IPS-15b (cell line): ENCODE results near the gene AIFM3.

Source experiments
- H3K27me3 ChIP-seq: one replicate; pipeline ENCODE4 v1.6.1; 2013; ENCODE audit warnings: low read length; ENCODE audit not compliant: control insufficient read depth, insufficient read depth
- H3K36me3 ChIP-seq: one replicate; pipeline ENCODE4 v1.6.1; 2013; ENCODE audit warnings: low read length; ENCODE audit not compliant: control insufficient read depth, insufficient read depth
- H3K4me1 ChIP-seq: one replicate; pipeline ENCODE4 v1.6.1; 2013; ENCODE audit warnings: mild to moderate bottlenecking, low read length; ENCODE audit not compliant: control insufficient read depth, insufficient read depth
- H3K4me3 ChIP-seq: one replicate; pipeline ENCODE4 v1.5.1; 2013; ENCODE audit warnings: low read depth, low read length
- H3K9ac ChIP-seq: one replicate; pipeline ENCODE4 v1.6.1; 2013; ENCODE audit warnings: low read depth, mild to moderate bottlenecking, low read length
- H3K9me3 ChIP-seq: one replicate; pipeline ENCODE4 v1.6.1; 2013; ENCODE audit warnings: mild to moderate bottlenecking, low read length; ENCODE audit not compliant: control insufficient read depth, insufficient read depth

Gene AIFM3

GRCh38 chr22:20944042-20944441 lies 23.0 kb upstream of the AIFM3 start:
- Histone ChIP-seq H3K27me3 (no peaks in the 10 kb centered on the region), H3K36me3 (no peaks in the 10 kb centered on the region), H3K4me1 (no peaks in the 10 kb centered on the region), H3K9me3 (no peaks in the 10 kb centered on the region), H3K4me3 (no peak overlapping the region), H3K9ac (no peak overlapping the region)

DNA sequence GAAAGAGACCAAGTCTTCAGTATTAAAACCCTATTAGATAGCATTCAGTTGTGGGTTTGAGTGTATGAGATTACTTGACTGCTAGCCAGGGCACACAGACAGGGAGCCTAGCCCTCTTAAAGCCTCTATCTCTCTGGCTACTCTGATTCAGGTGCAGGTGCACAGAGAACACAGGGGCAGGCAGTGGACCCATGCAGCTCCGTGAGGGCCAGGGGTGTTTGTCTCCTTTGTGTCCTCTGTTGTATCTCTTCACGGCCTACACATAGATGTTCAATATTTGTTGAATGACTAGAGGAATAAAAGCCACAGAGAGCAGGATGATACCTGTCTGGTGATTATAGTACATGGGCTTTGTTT lies 21.5 kb upstream of the AIFM3 start:
- Histone ChIP-seq H3K4me3 (no peak overlapping the region), H3K4me1 (no peaks in the 10 kb centered on the region), H3K9me3 (no peaks in the 10 kb centered on the region), H3K9ac (no peak overlapping the region), H3K36me3 (peaks cover 6% of the 10 kb centered on the region), H3K27me3 (no peaks in the 10 kb centered on the region)

- Histone ChIP-seq H3K4me1 (no peaks in the 10 kb centered on the region), H3K9me3 (no peaks in the 10 kb centered on the region), H3K36me3 (peaks cover 14% of the 10 kb centered on the region), H3K9ac (no peak overlapping the region), H3K27me3 (no peaks in the 10 kb centered on the region), H3K4me3 (no peak overlapping the region)
Measured at GRCh38 chr22:20946080-20946986, 20.7 kb upstream of the AIFM3 start.

DNA sequence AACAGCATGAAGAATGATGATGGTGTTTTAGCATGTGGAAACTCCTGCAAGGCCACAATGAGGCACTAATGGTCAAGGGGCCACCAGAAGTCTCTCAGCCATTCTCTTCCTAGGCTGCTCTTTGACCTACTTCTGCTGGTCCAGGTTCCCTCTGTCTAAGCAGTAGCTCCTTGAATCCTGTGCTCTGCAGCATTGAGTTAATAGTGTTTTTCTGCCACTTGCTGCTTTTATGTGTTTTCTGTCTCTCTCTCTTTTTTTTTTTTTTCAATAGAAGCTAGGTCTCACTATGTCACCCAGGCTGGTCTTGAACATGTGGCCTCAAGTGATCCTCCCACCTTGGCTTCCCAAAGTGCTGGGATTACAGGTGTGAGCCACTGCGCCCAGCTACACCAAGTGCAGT lies 20.1 kb upstream of the AIFM3 start:
- Histone ChIP-seq H3K27me3 (no peaks in the 10 kb centered on the region), H3K36me3 (peaks cover 16% of the 10 kb centered on the region), H3K9ac (no peak overlapping the region), H3K9me3 (no peaks in the 10 kb centered on the region), H3K4me1 (no peaks in the 10 kb centered on the region), H3K4me3 (no peak overlapping the region)

- H3K4me1 ChIP-seq, result no peaks in the 10 kb centered on the region
- no peaks in the 10 kb centered on the region for H3K9me3 ChIP-seq
- H3K9ac ChIP-seq, result no peak overlapping the region
- no peak overlapping the region for H3K4me3 ChIP-seq
- no peaks in the 10 kb centered on the region for H3K27me3 ChIP-seq
- H3K36me3 ChIP-seq, result peaks cover 25% of the 10 kb centered on the region
Measured at GRCh38 chr22:20948450-20948849, 18.6 kb upstream of the AIFM3 start.

DNA sequence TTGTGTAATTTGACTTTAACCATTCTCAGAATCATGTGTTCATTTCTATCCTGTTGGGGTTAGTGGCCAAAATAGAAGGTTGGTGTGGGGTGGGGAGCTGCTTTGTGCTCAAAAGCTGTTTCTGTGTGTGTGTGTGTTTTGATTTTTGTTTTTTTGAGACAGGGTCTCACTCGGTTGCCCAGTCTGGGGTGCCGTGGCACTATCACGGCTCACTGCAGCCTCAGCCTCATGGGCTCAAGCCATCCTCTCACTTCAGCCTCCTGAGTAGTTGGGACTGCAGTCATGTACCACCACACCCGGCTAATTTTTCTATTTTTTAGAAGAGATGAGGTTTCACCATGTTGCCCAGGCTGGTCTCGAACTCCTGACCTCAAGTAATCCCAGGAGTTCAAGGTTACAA lies 18.1 kb upstream of the AIFM3 start:
- H3K36me3 ChIP-seq, result peaks cover 27% of the 10 kb centered on the region

DNA sequence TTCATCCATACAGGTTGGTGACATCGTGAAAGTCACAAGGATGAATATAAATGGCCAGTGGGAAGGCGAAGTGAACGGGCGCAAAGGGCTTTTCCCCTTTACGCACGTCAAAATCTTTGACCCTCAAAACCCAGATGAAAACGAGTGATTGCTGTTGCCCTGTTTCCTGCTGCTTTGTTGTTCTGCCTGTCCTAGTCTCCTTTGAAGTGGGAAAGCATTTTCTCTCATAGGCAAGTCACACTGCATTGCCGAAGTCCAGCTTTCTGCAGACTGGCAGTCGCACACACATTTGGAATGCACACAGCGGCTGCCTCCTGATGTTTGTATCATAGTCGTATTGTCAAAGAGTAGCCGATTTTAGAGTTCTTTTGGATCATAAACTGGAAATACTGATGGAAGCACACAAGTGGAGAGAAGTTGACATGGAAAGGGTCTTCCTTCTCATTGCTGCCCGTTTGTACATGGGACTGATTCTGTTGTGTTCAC lies 17.3 kb upstream of the AIFM3 start:
- Histone ChIP-seq H3K9ac (no peak overlapping the region), H3K4me3 (no peak overlapping the region), H3K36me3 (peaks cover 30% of the 10 kb centered on the region), H3K4me1 (no peaks in the 10 kb centered on the region), H3K27me3 (no peaks in the 10 kb centered on the region), H3K9me3 (no peaks in the 10 kb centered on the region)

More for the DNA sequence above, 18.1 kb upstream of the AIFM3 start:
- H3K4me1 ChIP-seq, result no peaks in the 10 kb centered on the region
- no peaks in the 10 kb centered on the region for H3K9me3 ChIP-seq
- no peaks in the 10 kb centered on the region for H3K27me3 ChIP-seq
- no peak overlapping the region for H3K9ac ChIP-seq
- H3K4me3 ChIP-seq, result no peak overlapping the region

GRCh38 chr22:20951151-20951931 lies 15.7 kb upstream of the AIFM3 start:
- no peak overlapping the region for H3K9ac ChIP-seq
- H3K36me3 ChIP-seq, result peaks cover 30% of the 10 kb centered on the region
- no peak overlapping the region for H3K4me3 ChIP-seq
- no peaks in the 10 kb centered on the region for H3K27me3 ChIP-seq
- no peaks in the 10 kb centered on the region for H3K9me3 ChIP-seq
- peaks cover 2% of the 10 kb centered on the region for H3K4me1 ChIP-seq

- Histone ChIP-seq H3K4me3 (no peak overlapping the region), H3K36me3 (peaks cover 30% of the 10 kb centered on the region), H3K9ac (no peak overlapping the region), H3K9me3 (no peaks in the 10 kb centered on the region), H3K4me1 (peaks cover 4% of the 10 kb centered on the region), H3K27me3 (peaks cover 3% of the 10 kb centered on the region)
Measured at GRCh38 chr22:20951932-20952380, 15.1 kb upstream of the AIFM3 start.

DNA sequence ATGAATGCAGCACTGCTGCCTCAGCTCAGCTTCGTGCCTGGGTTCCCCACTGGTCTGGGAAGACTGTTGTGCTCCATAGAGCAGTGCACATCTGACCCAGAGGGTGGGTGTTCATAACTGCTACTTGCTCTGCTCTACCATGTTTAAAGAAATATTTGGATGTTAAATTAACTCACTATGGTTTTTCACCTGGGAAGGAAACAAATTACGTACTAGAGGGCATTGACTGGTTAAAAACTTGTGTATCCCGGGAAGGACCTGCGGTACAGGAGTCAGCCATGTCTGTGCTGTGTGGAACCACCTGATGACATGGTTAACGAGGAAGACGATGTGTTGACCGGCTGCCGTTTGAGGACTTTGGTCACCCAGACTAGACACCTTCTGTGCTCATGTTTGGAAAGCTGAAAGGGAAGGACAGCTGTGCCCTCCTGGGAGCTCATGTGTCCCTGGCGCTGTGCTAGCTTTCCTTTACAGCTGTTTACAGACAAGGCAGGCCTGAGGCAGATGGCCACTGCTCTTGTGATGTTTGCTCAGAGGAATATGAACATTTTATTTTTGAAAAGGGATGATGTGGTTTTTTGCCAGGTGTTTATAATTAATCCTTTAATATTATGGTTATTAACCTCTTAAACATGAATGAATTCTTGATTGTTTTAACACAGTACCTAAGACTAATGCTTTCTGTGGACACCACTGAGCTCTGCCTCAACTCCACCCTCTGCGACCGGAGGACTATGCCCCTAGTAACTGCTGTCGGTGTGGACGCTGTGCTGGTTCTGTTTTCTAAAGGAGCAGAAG lies 14.3 kb upstream of the AIFM3 start:
- H3K4me3 ChIP-seq, result no peak overlapping the region
- H3K9ac ChIP-seq, result no peak overlapping the region
- no peaks in the 10 kb centered on the region for H3K9me3 ChIP-seq
- peaks cover 3% of the 10 kb centered on the region for H3K27me3 ChIP-seq
- peaks cover 4% of the 10 kb centered on the region for H3K4me1 ChIP-seq
- H3K36me3 ChIP-seq, result peaks cover 30% of the 10 kb centered on the region

DNA sequence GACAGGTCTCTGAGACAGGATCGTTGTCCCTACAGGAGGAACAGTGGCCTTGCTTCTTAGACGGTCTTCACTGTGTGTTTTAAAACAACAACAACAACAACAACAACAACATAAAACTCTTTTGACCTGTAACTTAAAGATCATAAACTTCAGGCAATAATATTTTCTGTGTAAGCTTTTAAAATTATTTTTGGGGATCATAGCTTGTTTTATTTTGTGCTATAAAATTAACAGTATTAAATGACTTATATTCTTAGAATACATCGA lies 13.8 kb upstream of the AIFM3 start:
- Histone ChIP-seq H3K4me1 (peaks cover 4% of the 10 kb centered on the region), H3K9me3 (no peaks in the 10 kb centered on the region), H3K36me3 (peaks cover 30% of the 10 kb centered on the region), H3K27me3 (peaks cover 5% of the 10 kb centered on the region), H3K9ac (no peak overlapping the region), H3K4me3 (no peak overlapping the region)
